Measurements from ENCODE around the gene PUSL1.

Gene PUSL1

GRCh38 chr1:1320666-1321448 lies 12.5 kb downstream of the PUSL1 start:
- H3K27ac Mint-ChIP-seq: no peak overlapping the region
- H3K4me1 Mint-ChIP-seq: peaks cover 18% of the 10 kb centered on the region
- H3K4me3 Mint-ChIP-seq: no peak overlapping the region
- peaks cover 7% of the 10 kb centered on the region for H3K36me3 Mint-ChIP-seq
- no peaks in the 10 kb centered on the region for H3K27me3 Mint-ChIP-seq
- no peaks in the 10 kb centered on the region for H3K9me3 Mint-ChIP-seq

- H3K4me1 Mint-ChIP-seq: peaks cover 23% of the 10 kb centered on the region
- no peak overlapping the region for H3K27ac Mint-ChIP-seq
- H3K36me3 Mint-ChIP-seq: peaks cover 7% of the 10 kb centered on the region
- H3K9me3 Mint-ChIP-seq: no peaks in the 10 kb centered on the region
- H3K4me3 Mint-ChIP-seq: no peak overlapping the region
- H3K27me3 Mint-ChIP-seq: no peaks in the 10 kb centered on the region
These were observed 13.1 kb downstream of the PUSL1 start for GRCh38 chr1:1321477-1321876.

GRCh38 chr1:1322418-1322817 lies 14.0 kb downstream of the PUSL1 start:
- no peaks in the 10 kb centered on the region for H3K9me3 Mint-ChIP-seq
- H3K4me3 Mint-ChIP-seq: peak overlapping the region; percentile 93
- peaks cover 23% of the 10 kb centered on the region for H3K4me1 Mint-ChIP-seq
- H3K27me3 Mint-ChIP-seq: no peaks in the 10 kb centered on the region
- H3K27ac Mint-ChIP-seq: peak overlapping the region; percentile 77
- peaks cover 5% of the 10 kb centered on the region for H3K36me3 Mint-ChIP-seq

- peaks cover 23% of the 10 kb centered on the region for H3K4me1 Mint-ChIP-seq
- H3K27me3 Mint-ChIP-seq: no peaks in the 10 kb centered on the region
- H3K9me3 Mint-ChIP-seq: no peaks in the 10 kb centered on the region
- H3K4me3 Mint-ChIP-seq: peak overlapping the region; percentile 93
- peaks cover 4% of the 10 kb centered on the region for H3K36me3 Mint-ChIP-seq
- peak overlapping the region; percentile 77 for H3K27ac Mint-ChIP-seq
These were observed 14.6 kb downstream of the PUSL1 start for GRCh38 chr1:1322952-1323351.

GRCh38 chr1:1324084-1324523 lies 15.7 kb downstream of the PUSL1 start:
- Mint-ChIP-seq H3K9me3 (no peaks in the 10 kb centered on the region), H3K4me1 (peaks cover 23% of the 10 kb centered on the region), H3K27me3 (no peaks in the 10 kb centered on the region), H3K27ac (no peak overlapping the region), H3K36me3 (peaks cover 4% of the 10 kb centered on the region), H3K4me3 (peak overlapping the region; percentile 90)

GRCh38 chr1:1324524-1325287 lies 16.3 kb downstream of the PUSL1 start, which contains the start of the genes CPTP and INTS11:
TSS of gene CPTP (plus strand) at chr1:1324802. CDS start at chr1:1326911, 2,109 bp downstream.
TSS of gene INTS11 (minus strand) at chr1:1324660. CDS start at chr1:1324608, 52 bp downstream.
- Mint-ChIP-seq H3K4me3 (peak within 1 kb of the TSS; percentile 93), H3K4me1 (peaks cover 23% of the 10 kb centered on the region), H3K27ac (peak within 1 kb of the TSS; percentile 97), H3K36me3 (peaks cover 3% of the 10 kb centered on the region), H3K9me3 (no peaks in the 10 kb centered on the region), H3K27me3 (no peaks in the 10 kb centered on the region)

GRCh38 chr1:1325288-1326074 lies 17.1 kb downstream of the PUSL1 start:
- H3K36me3 Mint-ChIP-seq: peaks cover 3% of the 10 kb centered on the region
- peaks cover 23% of the 10 kb centered on the region for H3K4me1 Mint-ChIP-seq
- H3K27ac Mint-ChIP-seq: no peak overlapping the region
- peak overlapping the region; percentile 70 for H3K4me3 Mint-ChIP-seq
- no peaks in the 10 kb centered on the region for H3K27me3 Mint-ChIP-seq
- H3K9me3 Mint-ChIP-seq: no peaks in the 10 kb centered on the region

GRCh38 chr1:1326075-1326605 lies 17.7 kb downstream of the PUSL1 start:
- Mint-ChIP-seq H3K27ac (peak overlapping the region; percentile 59), H3K9me3 (no peaks in the 10 kb centered on the region), H3K36me3 (peaks cover 3% of the 10 kb centered on the region), H3K27me3 (no peaks in the 10 kb centered on the region), H3K4me1 (peaks cover 23% of the 10 kb centered on the region), H3K4me3 (peak overlapping the region; percentile 66)

- Mint-ChIP-seq H3K27ac (no peak overlapping the region), H3K36me3 (peaks cover 1% of the 10 kb centered on the region), H3K27me3 (no peaks in the 10 kb centered on the region), H3K4me3 (no peak overlapping the region), H3K4me1 (peaks cover 19% of the 10 kb centered on the region), H3K9me3 (no peaks in the 10 kb centered on the region)
These were observed 18.9 kb downstream of the PUSL1 start for GRCh38 chr1:1327291-1327690.

- Mint-ChIP-seq H3K27me3 (no peaks in the 10 kb centered on the region), H3K36me3 (peaks cover 1% of the 10 kb centered on the region), H3K9me3 (no peaks in the 10 kb centered on the region), H3K4me3 (no peak overlapping the region), H3K4me1 (peaks cover 12% of the 10 kb centered on the region), H3K27ac (no peak overlapping the region)
These were observed 19.9 kb downstream of the PUSL1 start for GRCh38 chr1:1328254-1328653.

- no peaks in the 10 kb centered on the region for H3K9me3 Mint-ChIP-seq
- no peak overlapping the region for H3K4me3 Mint-ChIP-seq
- peaks cover 7% of the 10 kb centered on the region for H3K4me1 Mint-ChIP-seq
- H3K27me3 Mint-ChIP-seq: no peaks in the 10 kb centered on the region
- H3K27ac Mint-ChIP-seq: no peak overlapping the region
- H3K36me3 Mint-ChIP-seq: no peaks in the 10 kb centered on the region
These were observed 21.2 kb downstream of the PUSL1 start for GRCh38 chr1:1329304-1330210.

- Mint-ChIP-seq H3K4me1 (peaks cover 7% of the 10 kb centered on the region), H3K4me3 (no peak overlapping the region), H3K27ac (no peak overlapping the region), H3K27me3 (no peaks in the 10 kb centered on the region), H3K9me3 (no peaks in the 10 kb centered on the region), H3K36me3 (no peaks in the 10 kb centered on the region)
These were observed 22.1 kb downstream of the PUSL1 start for GRCh38 chr1:1330366-1331067.

GRCh38 chr1:1331068-1331965 lies 22.9 kb downstream of the PUSL1 start, which contains the start of gene TAS1R3:
TSS of gene TAS1R3 (plus strand) at chr1:1331280. CDS start at chr1:1331346, 66 bp downstream.
- Mint-ChIP-seq H3K4me3 (no peak within 1 kb of the TSS), H3K36me3 (no peaks in the 10 kb centered on the region), H3K4me1 (peaks cover 1% of the 10 kb centered on the region)

More at GRCh38 chr1:1331068-1331965, 22.9 kb downstream of the PUSL1 start, which contains the start of gene TAS1R3:
- Mint-ChIP-seq H3K27me3 (no peaks in the 10 kb centered on the region), H3K27ac (no peak within 1 kb of the TSS), H3K9me3 (no peaks in the 10 kb centered on the region)

All from activated naive CD4-positive, alpha-beta T cell treated with anti-CD3 and anti-CD28 coated beads, Interleukin-2, amount 50 U/mL, for 24 hours (primary cell).